MG63 (cell line): ENCODE data around the gene DPY19L2. TPM values are rescaled to one million over a fixed set of nuclear protein-coding genes. Genes with fewer than 3 reads are reported as not detected.
A peak's percentile ranks its signal among the peaks of the same experiment; 100 is the strongest.
"Not testable (repeated sequence)": the region's sequence is repeated elsewhere in the genome, so short reads cannot be mapped to it uniquely, and the experiment has no call there.

Experiments
- DNase-seq: peaks from one replicate; pipeline ENCODE4 v3.0.0-alpha.2; 2020
- H3K27me3 ChIP-seq: fragments of 250-450 bp; sonication (Bioruptor Pico); 2 replicates; pipeline ENCODE4 v1.5.1; 2020; ENCODE audit warnings: mild to moderate bottlenecking, moderate library complexity
- H3K36me3 ChIP-seq: fragments of 250-450 bp; sonication (Bioruptor Pico); 2 replicates; pipeline ENCODE4 v1.5.1; 2020; ENCODE audit warnings: mild to moderate bottlenecking, moderate library complexity
- H3K4me3 ChIP-seq: fragments of 250-450 bp; sonication (Bioruptor Pico); 2 replicates; pipeline ENCODE4 v1.5.1; 2020; ENCODE audit warnings: mild to moderate bottlenecking, moderate library complexity
- H3K9me3 ChIP-seq: fragments of 250-450 bp; sonication (Bioruptor Pico); 2 replicates; pipeline ENCODE4 v1.5.1; 2020; ENCODE audit warnings: mild to moderate bottlenecking, moderate library complexity
- total RNA-seq: library from RNA; depleted of rRNA; stranded (reverse); fragments of >200 nt; shearing (Covaris generic); gene quantifications from 2 replicates; pipeline ENCODE4 v1.2.3, GENCODE V29; 2014; ENCODE audit warnings: low replicate concordance; rRNA removed

The DPY19L2 gene
- total RNA-seq, 1 experiment from 2014 or later: not detected

GRCh38 chr12:63583289-63583688 lies 85.0 kb downstream of the DPY19L2 start:
- not testable (repeated sequence) for DNase-seq, H3K27me3 ChIP-seq, H3K4me3 ChIP-seq, H3K36me3 ChIP-seq, H3K9me3 ChIP-seq

GRCh38 chr12:63577631-63578030 lies 90.7 kb downstream of the DPY19L2 start:
- H3K27me3 ChIP-seq, H3K4me3 ChIP-seq, DNase-seq, H3K36me3 ChIP-seq, H3K9me3 ChIP-seq: not testable (repeated sequence)

- H3K9me3 ChIP-seq, DNase-seq, H3K27me3 ChIP-seq, H3K36me3 ChIP-seq, H3K4me3 ChIP-seq: not testable (repeated sequence)
Observed at GRCh38 chr12:63572038-63572437, 96.3 kb downstream of the DPY19L2 start.

- H3K36me3 ChIP-seq: not testable (repeated sequence)
Observed at GRCh38 chr12:63558445-63558844, 109.8 kb downstream of the DPY19L2 start.

GRCh38 chr12:63551397-63551796 lies 116.9 kb downstream of the DPY19L2 start:
- not testable (repeated sequence) for H3K9me3 ChIP-seq, H3K4me3 ChIP-seq, H3K36me3 ChIP-seq, H3K27me3 ChIP-seq, DNase-seq

More at GRCh38 chr12:63558445-63558844, 109.8 kb downstream of the DPY19L2 start:
- H3K27me3 ChIP-seq, DNase-seq, H3K9me3 ChIP-seq, H3K4me3 ChIP-seq: not testable (repeated sequence)

- H3K9me3 ChIP-seq, H3K4me3 ChIP-seq, DNase-seq, H3K36me3 ChIP-seq, H3K27me3 ChIP-seq: not testable (repeated sequence)
Observed at GRCh38 chr12:63549034-63549433, 119.3 kb downstream of the DPY19L2 start.

- DNase-seq, H3K36me3 ChIP-seq, H3K27me3 ChIP-seq, H3K4me3 ChIP-seq, H3K9me3 ChIP-seq: not testable (repeated sequence)
Observed at GRCh38 chr12:63545298-63545916, 122.9 kb downstream of the DPY19L2 start.

- not testable (repeated sequence) for H3K36me3 ChIP-seq, DNase-seq, H3K4me3 ChIP-seq, H3K9me3 ChIP-seq, H3K27me3 ChIP-seq
Observed at GRCh38 chr12:63538656-63539055, 129.6 kb downstream of the DPY19L2 start.

GRCh38 chr12:63537838-63538237 lies 130.5 kb downstream of the DPY19L2 start:
- DNase-seq, H3K9me3 ChIP-seq, H3K27me3 ChIP-seq, H3K36me3 ChIP-seq, H3K4me3 ChIP-seq: not testable (repeated sequence)

- H3K4me3 ChIP-seq, DNase-seq, H3K27me3 ChIP-seq, H3K9me3 ChIP-seq, H3K36me3 ChIP-seq: not testable (repeated sequence)
Observed at GRCh38 chr12:63529641-63530040, 138.7 kb downstream of the DPY19L2 start.

GRCh38 chr12:63525831-63526230 lies 142.5 kb downstream of the DPY19L2 start:
- Histone ChIP-seq H3K9me3 (no peaks in the 10 kb centered on the region), H3K4me3 (no peak overlapping the region)
- DNase-seq: peak; percentile 7

GRCh38 chr12:63521706-63522105 lies 146.6 kb downstream of the DPY19L2 start:
- Histone ChIP-seq H3K4me3 (no peak overlapping the region), H3K9me3 (no peaks in the 10 kb centered on the region), H3K36me3 (no peaks in the 10 kb centered on the region), H3K27me3 (no peaks in the 10 kb centered on the region)
- no peak for DNase-seq

More at GRCh38 chr12:63525831-63526230, 142.5 kb downstream of the DPY19L2 start:
- Histone ChIP-seq H3K27me3 (no peaks in the 10 kb centered on the region; the same call in 1 of the 2 replicates), H3K36me3 (no peaks in the 10 kb centered on the region)

Other genes with a start within 250 kb of the DPY19L2 start
- gene RXYLT1, start 111.4 kb upstream of the DPY19L2 start, total RNA-seq: 25.5 and 38.1 TPM in 2 replicates
- gene SRGAP1, start 176.2 kb upstream of the DPY19L2 start, total RNA-seq: 0.81 and 0.99 TPM in 2 replicates